ENCODE data around the gene TCF25.

TCF25 gene

DNA sequence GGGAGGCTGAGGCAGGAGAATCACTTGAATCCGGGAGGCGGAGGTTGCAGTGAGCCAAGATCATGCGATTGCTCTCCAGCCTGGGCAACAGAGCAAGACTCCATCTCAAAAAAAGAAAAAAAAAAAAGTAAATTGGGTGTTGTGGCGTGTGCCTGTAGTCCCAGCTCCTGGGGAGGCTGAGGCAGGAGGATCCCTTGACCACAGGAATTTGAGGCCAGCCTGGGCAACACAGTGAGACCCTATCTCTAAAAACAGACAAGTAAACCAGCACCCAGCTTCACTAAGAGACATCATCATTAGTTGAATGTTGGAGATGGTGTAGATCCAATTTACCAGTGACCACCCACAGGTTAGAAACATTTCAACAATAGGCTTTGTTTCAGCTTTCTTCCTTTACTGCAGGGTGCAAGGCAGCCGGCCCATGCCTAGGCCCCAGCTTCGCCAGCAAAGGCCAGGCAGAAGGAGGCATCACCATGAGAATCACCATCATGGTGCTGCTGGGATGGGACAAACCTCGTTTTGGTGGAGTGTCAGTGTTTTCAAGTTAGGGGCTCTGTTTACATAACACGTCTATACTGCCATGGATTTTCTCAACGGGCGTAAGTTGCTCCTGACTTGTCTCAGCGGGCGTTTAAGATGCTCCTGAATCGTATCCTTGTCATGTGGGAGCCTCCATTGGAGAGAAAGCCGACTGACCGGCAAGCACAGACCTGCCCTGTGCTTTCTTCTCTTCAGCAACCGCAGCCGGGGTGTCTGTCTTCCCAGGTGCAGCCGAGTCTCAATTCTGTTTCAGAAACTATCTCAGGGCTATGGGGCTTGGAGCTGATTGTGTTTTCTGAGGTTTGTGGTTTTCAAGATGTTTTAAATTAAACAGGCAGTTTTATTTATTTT lies 7.3 kb downstream of the TCF25 start:
- DNase-seq (ENCODE audit: low spot score), result no peak

DNA sequence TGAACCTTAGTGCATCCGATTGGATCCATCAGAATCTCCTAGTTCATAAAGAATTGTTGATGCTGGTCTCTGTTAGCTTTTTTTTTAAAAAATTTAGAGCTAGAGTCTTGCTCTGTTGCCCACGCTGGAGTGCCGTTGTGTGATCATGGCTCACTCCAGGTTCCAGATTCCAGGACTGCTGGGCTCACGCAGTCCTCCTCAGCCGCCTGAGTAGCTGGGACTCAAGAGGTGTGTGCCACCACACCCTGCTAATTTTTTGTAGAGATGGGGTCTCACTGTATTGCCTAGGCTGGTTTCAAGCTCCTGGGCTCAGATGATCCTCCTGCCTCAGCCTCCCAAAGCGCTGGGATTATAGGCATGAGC lies 8.0 kb downstream of the TCF25 start:
- DNase-seq (ENCODE audit: low spot score), result no peak

DNA sequence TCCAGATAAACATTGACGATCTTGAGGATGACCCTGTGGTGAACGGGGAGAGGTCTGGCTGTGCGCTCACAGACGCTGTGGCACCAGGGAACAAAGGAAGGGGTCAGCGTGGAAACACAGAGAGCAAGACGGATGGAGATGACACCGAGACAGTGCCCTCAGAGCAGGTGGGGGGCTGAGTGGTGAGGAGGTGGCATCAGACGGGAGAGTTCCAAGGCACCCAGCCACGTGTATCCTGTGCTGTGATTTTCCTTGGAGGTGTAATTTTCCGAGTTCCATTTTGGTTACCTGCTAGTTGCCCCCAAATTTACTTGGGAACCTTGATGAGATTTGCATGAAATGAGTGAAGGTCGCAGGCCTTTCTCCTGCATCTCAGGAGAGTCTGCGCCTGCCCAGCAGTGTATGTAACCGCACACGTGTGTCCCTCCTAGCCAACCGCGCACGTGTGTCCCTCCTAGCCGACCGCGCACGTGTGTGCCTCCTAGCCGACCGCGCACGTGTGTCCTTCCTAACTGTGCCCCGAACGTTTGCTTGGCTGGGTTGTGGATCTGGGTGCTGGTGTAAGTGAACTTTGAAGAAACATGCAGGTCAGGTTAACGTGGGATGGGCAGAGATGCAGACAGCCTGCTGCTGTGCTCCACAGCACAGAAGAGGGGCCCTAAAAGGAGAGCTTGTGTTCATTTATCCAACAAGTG lies 10.1 kb downstream of the TCF25 start:
- DNase-seq (ENCODE audit: low spot score), result no peak

DNA sequence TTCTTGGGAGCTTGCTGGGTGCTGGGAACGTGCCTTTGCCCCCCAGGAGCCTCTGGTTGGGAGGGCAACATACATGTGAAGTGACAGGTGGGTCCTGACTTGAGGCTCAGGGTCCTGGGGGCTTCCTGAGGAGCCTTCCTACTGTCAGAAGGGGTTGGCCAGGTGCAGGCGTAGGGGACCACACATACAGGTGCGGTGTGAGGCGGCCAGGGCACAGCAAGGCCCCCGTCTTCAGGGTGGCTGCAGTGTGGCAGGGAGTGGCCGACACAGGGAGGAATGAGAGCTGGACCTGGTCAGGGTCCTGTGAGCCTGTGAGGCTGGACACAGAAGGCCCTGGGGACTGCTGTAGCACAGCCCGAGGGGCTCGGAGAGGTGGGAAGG lies 10.6 kb downstream of the TCF25 start:
- DNase-seq (ENCODE audit: low spot score), result no peak

DNA sequence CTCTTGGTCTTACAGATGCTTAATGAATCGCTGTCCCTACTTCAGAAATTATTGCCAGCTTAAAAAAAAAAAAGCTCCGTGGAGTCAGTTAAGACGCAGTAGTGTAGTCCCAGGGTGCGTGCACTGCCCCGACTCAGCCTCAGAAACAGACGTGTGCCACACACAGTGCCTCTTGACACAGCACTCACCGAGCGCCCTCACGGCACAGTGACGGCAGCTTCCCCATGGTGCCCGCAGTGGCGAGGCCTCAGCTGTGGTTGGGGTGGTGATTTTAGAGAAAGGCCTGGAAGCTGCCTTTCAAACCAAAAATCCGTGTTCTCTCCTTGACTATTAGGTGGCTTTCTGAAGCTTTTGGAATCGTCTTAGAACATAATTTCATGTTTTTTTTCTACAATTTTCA lies 13.9 kb downstream of the TCF25 start:
- no peak for DNase-seq (ENCODE audit: low spot score)

DNA sequence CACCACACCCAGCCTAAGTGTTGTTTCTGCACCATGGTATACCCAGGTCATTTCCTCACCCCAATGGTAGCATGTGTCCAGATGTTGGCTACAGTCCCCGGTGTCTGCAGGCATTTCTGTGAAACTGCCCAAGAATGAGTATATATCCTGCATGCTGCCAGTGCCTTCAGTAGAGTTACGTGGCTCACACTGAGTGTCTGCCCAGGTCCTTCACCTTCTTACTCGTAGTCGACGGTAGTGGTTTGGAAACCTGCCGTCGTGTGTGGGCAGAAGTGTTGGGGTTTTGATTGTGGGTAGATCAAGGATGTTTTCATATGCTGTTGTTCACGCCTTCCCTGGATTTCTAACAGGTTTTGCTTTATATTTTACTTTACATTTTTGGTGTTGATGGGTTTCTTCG lies 16.8 kb downstream of the TCF25 start:
- no peak for DNase-seq (ENCODE audit: low spot score)

DNA sequence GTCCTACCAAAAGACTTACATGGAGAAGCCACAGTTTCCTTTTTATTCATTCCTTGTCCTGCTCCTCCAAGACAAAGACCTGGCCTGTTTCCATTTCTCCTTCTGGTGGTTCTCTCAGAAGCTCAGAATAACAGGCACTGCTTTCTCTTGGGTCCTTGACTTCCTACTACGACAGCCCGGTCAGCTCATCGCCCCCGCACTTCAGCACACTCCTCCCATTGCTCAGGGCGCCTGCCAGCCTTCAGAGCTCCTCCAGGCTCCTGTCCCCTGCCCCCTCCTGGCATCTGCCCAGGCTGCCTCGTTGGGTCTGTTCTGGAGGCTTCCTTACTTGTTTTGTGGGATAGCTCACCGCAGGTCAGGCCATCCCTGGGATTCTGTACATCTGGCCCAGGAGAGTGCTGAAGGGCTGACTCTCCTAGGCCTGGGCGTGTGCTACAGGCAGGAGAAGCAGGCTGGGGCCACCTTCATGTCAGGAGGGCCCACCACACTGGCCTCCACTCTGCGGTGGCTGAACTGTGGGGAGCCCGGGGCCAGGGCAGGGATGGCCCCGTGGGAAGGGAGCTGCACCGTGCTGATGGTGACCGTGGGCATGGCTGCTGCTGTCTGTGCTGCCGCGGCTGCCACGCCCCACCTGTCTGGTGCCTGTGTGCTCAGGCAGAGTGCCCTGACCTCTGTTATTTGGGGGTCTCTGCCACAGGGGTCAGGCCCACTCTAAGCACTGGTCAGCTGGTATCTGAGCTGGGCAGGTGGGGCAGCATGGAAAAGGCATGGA lies 17.7 kb downstream of the TCF25 start:
- DNase-seq (ENCODE audit: low spot score), result no peak

DNA sequence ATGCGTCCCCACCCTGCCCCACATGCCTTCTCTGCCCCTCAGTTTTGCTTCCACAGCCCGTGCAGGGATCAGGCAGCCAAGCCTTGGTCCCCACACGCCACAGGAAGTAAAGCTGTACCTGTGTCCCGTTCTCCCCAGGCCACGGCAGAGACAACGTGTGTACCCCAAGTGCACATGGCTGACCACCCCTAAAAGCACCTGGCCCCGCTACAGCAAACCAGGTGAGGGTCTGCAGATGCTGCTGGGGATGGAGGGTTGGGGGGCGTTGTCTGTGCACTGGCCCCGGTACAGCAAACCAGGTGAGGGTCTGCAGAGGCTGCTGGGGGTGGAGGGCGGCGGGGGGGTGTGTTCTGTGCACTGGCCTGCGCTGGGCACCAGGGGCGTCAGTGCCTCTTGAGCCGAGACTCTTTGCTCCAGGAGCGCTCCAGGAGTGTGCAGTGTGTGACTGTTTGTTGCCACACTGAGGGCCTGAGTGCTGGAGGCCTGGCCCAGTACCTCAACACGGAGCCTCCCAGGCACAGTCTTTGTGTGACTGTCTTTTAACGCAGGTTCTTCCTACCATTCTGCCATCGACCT lies 18.8 kb downstream of the TCF25 start:
- no peak for DNase-seq (ENCODE audit: low spot score)

DNA sequence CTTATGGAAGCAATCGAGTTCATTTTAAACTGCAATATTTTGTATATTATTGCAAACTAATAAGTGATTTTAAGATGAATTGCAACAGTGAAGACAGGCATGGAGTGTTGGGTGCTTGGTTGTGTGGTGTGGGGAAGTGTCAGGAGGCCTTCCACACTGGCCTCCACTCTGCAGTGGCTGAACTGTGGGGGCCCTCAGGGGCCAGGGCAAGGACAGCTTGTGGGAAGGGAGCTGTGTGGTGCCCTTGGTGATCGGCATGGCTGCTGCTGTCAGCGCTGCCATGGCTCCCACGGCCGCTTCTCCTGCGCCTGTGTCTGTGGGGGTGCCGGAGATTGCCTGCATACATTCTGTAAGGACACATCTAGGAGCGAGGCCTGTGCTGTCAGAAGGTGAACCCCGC lies 19.2 kb downstream of the TCF25 start:
- DNase-seq (ENCODE audit: low spot score), result no peak

GRCh38 chr16:89893642-89894548 lies 20.5 kb downstream of the TCF25 start:
- DNase-seq (ENCODE audit: low spot score), result no peak

DNA sequence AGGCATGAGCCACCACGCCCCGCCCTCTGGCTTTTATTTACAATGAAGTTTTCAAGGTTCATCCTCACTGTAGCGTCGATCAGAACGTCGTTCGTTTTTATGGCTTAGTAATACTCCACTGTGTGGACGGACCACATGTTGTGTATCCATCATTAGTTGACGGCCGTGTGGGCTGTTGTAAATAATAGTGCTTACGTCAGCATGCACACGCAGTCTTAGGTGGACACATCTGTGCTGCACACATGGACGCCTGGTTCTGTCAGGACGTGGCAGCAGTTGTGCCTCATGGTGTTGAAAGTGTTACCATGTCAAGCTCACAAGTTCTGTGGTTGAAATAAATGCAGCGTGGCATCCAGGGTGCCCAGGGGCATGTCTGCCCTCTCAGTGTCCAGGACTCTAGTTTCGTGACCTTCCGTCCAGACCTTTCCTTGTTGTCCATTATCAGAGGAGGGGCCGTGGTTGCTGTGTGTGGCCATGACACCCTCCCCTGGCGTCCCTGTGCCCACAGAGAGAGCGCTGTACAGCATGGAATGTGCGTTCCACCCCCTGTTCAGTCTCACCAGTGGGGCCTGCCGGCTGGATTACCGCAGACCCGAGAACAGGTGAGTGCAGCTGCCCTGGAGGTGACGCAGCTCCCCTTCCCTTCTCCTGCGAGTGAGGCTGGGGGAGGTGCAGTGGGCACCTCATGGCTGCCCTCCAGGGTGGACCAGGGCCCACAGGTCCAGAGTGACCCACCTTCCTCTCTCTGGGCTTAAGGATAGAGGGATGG lies 22.3 kb downstream of the TCF25 start:
- DNase-seq (ENCODE audit: low spot score), result no peak

DNA sequence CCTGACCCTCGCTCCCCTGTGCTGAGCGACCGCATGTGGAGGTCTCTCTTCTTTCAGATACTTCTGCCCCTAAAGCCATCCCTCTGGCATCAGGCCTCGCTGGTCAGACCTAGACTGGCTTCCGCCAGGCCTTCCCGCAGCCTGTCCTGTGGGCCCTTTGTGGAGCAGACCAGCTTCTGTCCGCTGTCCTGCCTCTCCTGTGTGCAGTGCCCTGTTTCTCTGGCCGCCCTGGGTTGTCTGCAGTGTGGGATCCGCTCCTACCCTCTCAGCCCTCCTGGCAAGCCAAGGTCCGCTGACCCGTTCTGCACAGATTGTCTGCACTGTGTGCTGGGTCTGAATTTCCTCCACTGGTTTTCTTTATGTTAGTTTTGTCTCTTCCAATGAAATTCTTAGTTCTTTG lies 23.8 kb downstream of the TCF25 start:
- DNase-seq (ENCODE audit: low spot score), result no peak

DNA sequence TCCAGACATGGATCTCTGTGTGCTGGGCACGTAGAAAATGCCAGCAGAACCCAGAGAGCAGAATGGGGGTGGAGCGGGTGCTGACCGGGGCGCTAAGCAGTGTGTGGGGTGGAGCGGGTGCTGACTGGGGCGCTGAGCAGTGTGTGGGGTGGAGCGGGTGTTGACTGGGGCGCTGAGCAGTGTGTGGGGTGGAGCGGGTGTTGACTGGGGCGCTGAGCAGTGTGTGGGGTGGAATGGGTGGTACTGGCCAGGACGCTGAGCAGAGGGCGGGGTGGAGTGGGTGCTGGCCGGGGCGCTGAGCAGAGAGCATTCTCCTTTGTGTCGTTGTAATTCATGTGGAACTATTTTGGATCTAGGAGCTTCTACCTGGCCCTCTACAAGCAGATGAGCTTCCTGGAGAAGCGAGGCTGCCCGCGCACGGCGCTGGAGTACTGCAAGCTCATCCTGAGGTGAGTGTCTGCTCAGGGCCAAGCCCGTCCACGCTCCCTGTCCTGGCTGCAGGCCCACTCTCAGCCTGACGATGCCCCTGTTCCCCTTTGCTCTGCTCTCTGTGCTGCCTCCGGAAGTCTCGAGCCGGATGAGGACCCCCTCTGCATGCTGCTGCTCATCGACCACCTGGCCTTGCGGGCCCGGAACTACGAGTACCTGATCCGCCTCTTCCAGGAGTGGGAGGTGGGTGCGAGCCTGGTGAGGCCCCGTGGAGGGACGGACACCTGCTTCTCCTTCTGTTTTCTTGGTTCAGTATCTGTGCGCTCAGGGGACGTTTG lies 25.0 kb downstream of the TCF25 start:
- no peak for DNase-seq (ENCODE audit: low spot score)

DNA sequence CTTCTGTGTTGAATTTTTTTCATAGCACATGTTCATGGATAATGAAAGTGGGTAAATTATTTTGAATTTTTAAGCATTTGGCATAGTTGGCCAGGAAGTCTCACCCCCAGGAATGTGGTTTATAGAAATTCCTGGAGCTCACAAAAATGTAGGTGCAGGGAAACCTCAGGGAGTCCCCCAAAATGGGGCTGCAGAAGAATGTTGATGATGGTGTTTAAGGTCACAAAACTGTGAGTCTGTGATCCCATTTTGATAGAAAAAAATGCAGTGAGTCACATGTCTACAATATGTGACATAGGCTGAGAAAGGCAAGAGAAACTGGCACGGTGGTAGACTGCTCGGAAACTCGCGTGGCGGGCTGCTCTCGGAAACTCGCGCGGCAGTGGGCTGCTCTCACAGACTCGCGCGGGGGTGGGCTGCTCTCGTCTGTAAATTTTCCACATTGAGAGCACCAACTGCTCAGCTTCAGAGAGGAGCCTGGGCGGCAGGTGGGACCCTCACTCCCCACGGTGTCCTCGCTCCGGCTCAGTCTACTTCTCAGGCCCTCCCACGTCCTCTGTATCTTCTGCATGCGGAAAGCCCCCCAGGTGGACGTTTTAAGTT lies 26.6 kb downstream of the TCF25 start:
- no peak for DNase-seq (ENCODE audit: low spot score)

DNA sequence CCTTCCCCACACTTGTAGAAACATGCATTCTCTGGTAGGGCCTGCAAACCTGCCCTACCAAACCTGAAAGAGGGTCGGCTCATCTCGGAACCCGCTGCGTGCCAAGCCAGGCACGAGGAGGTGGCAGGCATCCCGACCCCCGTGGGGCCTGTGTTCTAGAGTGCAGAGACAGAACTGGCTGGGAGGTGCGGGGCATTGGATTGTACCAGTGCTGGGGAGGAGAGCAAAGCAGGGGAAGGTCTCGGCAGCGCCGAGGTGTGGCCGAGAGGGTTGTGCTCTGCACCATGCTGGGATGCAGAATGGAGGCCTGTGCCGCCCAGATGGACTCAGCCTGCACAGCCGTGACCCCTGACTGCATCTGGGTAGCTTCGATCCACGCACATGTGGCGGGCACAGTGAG lies 27.5 kb downstream of the TCF25 start:
- DNase-seq (ENCODE audit: low spot score), result no peak

DNA sequence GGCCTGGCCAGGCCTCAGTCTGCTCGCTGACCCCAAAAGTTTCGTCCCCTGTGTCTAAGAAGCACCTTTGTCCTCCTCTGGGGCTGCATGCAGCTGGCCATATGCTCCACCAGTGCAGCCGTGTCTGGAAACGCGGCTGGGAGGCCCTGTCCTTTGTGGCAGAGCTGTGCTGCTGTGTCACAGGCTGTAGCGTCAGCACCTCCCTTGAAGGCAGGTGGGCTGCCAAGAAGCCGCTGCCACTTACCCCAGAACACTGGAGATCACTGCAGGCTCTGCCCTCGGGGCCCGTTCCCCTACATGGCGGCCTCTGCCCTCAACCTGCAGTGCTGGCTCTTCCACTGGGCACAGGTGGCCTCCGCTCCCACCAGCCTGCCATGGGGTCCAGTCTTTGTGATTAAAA lies 29.6 kb downstream of the TCF25 start:
- DNase-seq (ENCODE audit: low spot score), result no peak

GRCh38 chr16:89903908-89904515 lies 30.6 kb downstream of the TCF25 start:
- DNase-seq (ENCODE audit: low spot score), result no peak

GRCh38 chr16:89904606-89905510 lies 31.5 kb downstream of the TCF25 start:
- DNase-seq (ENCODE audit: low spot score), result no peak
